OCI-LY7 (cell line): Measurements from ENCODE around the gene TCF23. TPM values are rescaled to one million over a fixed set of nuclear protein-coding genes. Genes with fewer than 3 reads are reported as not detected.

Experiments used
- BruUV-seq: library from RNA; stranded (reverse); fragments of 400-500 nt; replicated peaks from 2 replicates; lab custom pipeline; 2021; lab: Mats Ljungman, UMichigan
- CTCF ChIA-PET: fragments of 300-600 bp; sonication (Branson Sonifier 250); formaldehyde crosslinking; loops from one replicate; lab custom pipeline; 2022; ENCODE audit warnings: antibody characterized with exemption; ENCODE audit not compliant: unreplicated experiment; lab: Charles Lee
- POLR2A ChIA-PET: fragments of 300-600 bp; sonication (Branson Sonifier 250); formaldehyde crosslinking; loops from one replicate; lab custom pipeline; 2022; ENCODE audit warnings: antibody characterized with exemption; lab: Charles Lee
- DNase-seq: peaks from one replicate; pipeline ENCODE4 v3.0.0-alpha.2; 2015; ENCODE audit warnings: low spot score
- H2AFZ ChIP-seq: fragments of 200-600 bp; sonication (generic), shearing (Covaris generic); 2 replicates; pipeline ENCODE4 v1.6.1; 2014; ENCODE audit warnings: mild to moderate bottlenecking, antibody characterized with exemption, low read length, moderate library complexity
- H3K27ac ChIP-seq: fragments of 200-600 bp; sonication (generic); 2 replicates; pipeline ENCODE4 v1.5.1; 2014; ENCODE audit warnings: mixed run types, low read depth, mild to moderate bottlenecking, moderate library complexity, low read length, inconsistent platforms; ENCODE audit not compliant: poor library complexity, severe bottlenecking
- H3K36me3 ChIP-seq: fragments of 200-600 bp; sonication (generic); 2 replicates; pipeline ENCODE4 v1.6.1; 2014; ENCODE audit warnings: mild to moderate bottlenecking, antibody characterized with exemption, low read length, moderate library complexity, mixed read lengths; ENCODE audit not compliant: insufficient read depth
- H3K4me1 ChIP-seq: fragments of 200-600 bp; sonication (generic); 2 replicates; pipeline ENCODE4 v1.5.1; 2014; ENCODE audit warnings: mild to moderate bottlenecking, low read length; ENCODE audit not compliant: insufficient read depth, poor library complexity, severe bottlenecking
- H3K4me2 ChIP-seq: fragments of 200-600 bp; sonication (generic); 2 replicates; pipeline ENCODE4 v1.6.1; 2014; ENCODE audit warnings: mild to moderate bottlenecking, low read length
- H3K4me3 ChIP-seq: fragments of 200-600 bp; sonication (generic); 2 replicates; pipeline ENCODE4 v1.5.1; 2014; ENCODE audit warnings: mild to moderate bottlenecking, low read depth, low read length; ENCODE audit not compliant: poor library complexity, severe bottlenecking
- H3K79me2 ChIP-seq: fragments of 200-600 bp; sonication (generic); 2 replicates; pipeline ENCODE4 v1.6.1; 2016; ENCODE audit warnings: low read depth, mild to moderate bottlenecking, low read length, moderate library complexity, mixed read lengths; ENCODE audit not compliant: insufficient read depth
- H3K9me2 ChIP-seq: fragments of 200-600 bp; sonication (generic); 2 replicates; pipeline ENCODE4 v1.6.1; 2016; ENCODE audit warnings: mild to moderate bottlenecking, low read length, mixed read lengths; ENCODE audit not compliant: insufficient read depth
- H3K9me3 ChIP-seq: fragments of 200-600 bp; sonication (generic); 2 replicates; pipeline ENCODE4 v1.6.1; 2014; ENCODE audit warnings: mild to moderate bottlenecking, mixed run types, low read length, mixed read lengths
- H4K20me1 ChIP-seq: fragments of 200-600 bp; sonication (generic); 2 replicates; pipeline ENCODE4 v1.6.1; 2014; ENCODE audit warnings: mild to moderate bottlenecking, antibody characterized with exemption, low read length, moderate library complexity, mixed read lengths; ENCODE audit not compliant: insufficient read depth
- EZH2phosphoT487 ChIP-seq: fragments of 200-600 bp; sonication (generic); IDR thresholded peaks from 2 replicates; pipeline ENCODE4 v1.6.1; 2018; ENCODE audit warnings: low read depth, borderline replicate concordance, mild to moderate bottlenecking, mixed run types, antibody characterized with exemption, low read length, moderate library complexity, mixed read lengths
- intact Hi-C: fragments of 100-400 bp; cut with micrococcal nuclease; formaldehyde crosslinking; loops from one replicate; pipeline ENCODE4 v1.10.0; 2022; ENCODE audit not compliant: unreplicated experiment
- total RNA-seq, 2 experiments: library from RNA; depleted of rRNA in 1 of 2; stranded (reverse); fragments of >200 nt in 1 of 2; shearing (Covaris generic) in 1 of 2; gene quantifications; 2 replicates each; pipeline ENCODE4 v1.2.3, GENCODE V29; 2014 to 2022
- TF ChIP-seq, protein P1 (sequence below): fragments of 200-600 bp; sonication (generic); conservative IDR thresholded peaks from 2 replicates; pipeline ENCODE4 v1.5.1; 2014; ENCODE audit warnings: mild to moderate bottlenecking, antibody characterized with exemption, low read length, moderate library complexity, mixed read lengths

TCF23 gene
- total RNA-seq, 2 experiments from 2014 or later: 0.25 TPM; not detected in 1

GRCh38 chr2:27158468-27158867 lies 9.7 kb downstream of the TCF23 start:
- no peak for TF ChIP-seq EZH2phosphoT487
- TF ChIP-seq, protein P1, sequence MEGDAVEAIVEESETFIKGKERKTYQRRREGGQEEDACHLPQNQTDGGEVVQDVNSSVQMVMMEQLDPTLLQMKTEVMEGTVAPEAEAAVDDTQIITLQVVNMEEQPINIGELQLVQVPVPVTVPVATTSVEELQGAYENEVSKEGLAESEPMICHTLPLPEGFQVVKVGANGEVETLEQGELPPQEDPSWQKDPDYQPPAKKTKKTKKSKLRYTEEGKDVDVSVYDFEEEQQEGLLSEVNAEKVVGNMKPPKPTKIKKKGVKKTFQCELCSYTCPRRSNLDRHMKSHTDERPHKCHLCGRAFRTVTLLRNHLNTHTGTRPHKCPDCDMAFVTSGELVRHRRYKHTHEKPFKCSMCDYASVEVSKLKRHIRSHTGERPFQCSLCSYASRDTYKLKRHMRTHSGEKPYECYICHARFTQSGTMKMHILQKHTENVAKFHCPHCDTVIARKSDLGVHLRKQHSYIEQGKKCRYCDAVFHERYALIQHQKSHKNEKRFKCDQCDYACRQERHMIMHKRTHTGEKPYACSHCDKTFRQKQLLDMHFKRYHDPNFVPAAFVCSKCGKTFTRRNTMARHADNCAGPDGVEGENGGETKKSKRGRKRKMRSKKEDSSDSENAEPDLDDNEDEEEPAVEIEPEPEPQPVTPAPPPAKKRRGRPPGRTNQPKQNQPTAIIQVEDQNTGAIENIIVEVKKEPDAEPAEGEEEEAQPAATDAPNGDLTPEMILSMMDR: no peak
- ChIA-PET CTCF (no interaction called here), POLR2A (interaction anchor here (1.1 kb wide), 1 partner anchor 16 kb away, joined by 5 read pairs; no protein-coding TSS in a partner anchor)
- DNase-seq: no peak
- Histone ChIP-seq H3K36me3 (peaks cover 5% of the 10 kb centered on the region; the same call in 1 of the 2 replicates), H3K27ac (no peak overlapping the region), H3K9me3 (peaks cover 13% of the 10 kb centered on the region; the same call in 1 of the 2 replicates), H3K9me2 (no peaks in the 10 kb centered on the region), H3K4me3 (no peak overlapping the region), H3K4me1 (peaks cover 31% of the 10 kb centered on the region), H3K79me2 (no peaks in the 10 kb centered on the region), H3K4me2 (no peak overlapping the region), H4K20me1 (no peaks in the 10 kb centered on the region), H2AFZ (no peak overlapping the region)
- intact Hi-C loops: no loop called here
- no TSS peak for BruUV-seq

DNA sequence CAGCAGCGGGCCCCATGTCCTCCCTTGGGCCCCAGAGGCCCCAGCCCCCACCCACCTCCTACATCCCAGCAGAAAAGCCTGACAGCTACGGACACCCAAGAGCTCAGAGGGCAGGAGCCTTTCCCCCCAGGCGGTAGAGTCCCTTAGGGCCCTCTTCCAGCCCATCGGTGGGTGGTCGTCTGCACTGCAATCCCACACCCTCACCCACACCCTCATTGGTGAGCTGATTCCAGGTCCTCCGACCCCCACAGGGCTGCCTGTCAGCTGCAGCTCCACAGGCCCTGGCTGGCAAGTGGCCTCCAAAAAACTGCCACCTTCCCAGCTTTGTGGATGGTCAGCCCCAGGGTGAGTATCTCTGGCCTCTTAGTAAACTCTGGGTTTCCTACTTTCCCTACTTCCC lies 10.5 kb downstream of the TCF23 start:
- Histone ChIP-seq H3K36me3 (peaks cover 5% of the 10 kb centered on the region; the same call in 1 of the 2 replicates), H3K4me1 (peaks cover 34% of the 10 kb centered on the region), H3K9me3 (peaks cover 13% of the 10 kb centered on the region; the same call in 1 of the 2 replicates), H3K9me2 (no peaks in the 10 kb centered on the region), H3K27ac (no peak overlapping the region), H3K4me3 (no peak overlapping the region), H3K4me2 (no peak overlapping the region), H4K20me1 (no peaks in the 10 kb centered on the region), H3K79me2 (no peaks in the 10 kb centered on the region), H2AFZ (no peak overlapping the region)
- POLR2A ChIA-PET: interaction anchor here (0.6 to 1.1 kb wide), 2 partner anchors 15 to 25 kb away, joined by 4 to 5 read pairs; partner anchors contain the start of gene PREB
- intact Hi-C loops: no loop called here
- TF ChIP-seq, protein P1: no peak
- TF ChIP-seq EZH2phosphoT487: no peak
- DNase-seq: no peak
- CTCF ChIA-PET: no interaction called here
- no TSS peak for BruUV-seq

DNA sequence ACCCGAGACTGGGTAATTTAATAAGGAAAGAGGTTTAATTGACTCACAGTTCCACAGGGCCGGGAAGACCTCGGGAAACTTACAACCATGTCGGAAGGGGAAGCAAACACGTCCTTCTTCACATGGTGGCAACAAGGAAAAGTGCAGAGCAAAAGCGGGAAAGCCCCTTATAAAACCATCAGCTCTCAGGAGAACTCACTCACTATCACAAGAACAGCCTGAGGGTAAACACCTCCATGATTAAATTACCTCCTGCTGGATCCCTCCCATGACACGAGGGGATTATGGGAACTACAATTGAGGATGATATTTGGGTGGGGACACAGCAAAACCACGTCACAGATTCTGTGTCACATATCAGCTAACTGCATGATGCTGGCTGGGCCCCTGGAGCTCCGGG lies 11.4 kb downstream of the TCF23 start:
- Histone ChIP-seq H3K9me3 (peaks cover 13% of the 10 kb centered on the region; the same call in 1 of the 2 replicates), H3K4me2 (no peak overlapping the region), H3K27ac (no peak overlapping the region), H3K36me3 (peaks cover 5% of the 10 kb centered on the region; the same call in 1 of the 2 replicates), H3K9me2 (no peaks in the 10 kb centered on the region), H2AFZ (no peak overlapping the region), H3K4me1 (peaks cover 43% of the 10 kb centered on the region), H3K4me3 (no peak overlapping the region), H3K79me2 (no peaks in the 10 kb centered on the region), H4K20me1 (no peaks in the 10 kb centered on the region)
- ChIA-PET POLR2A (interaction anchor here (1.7 kb wide), 1 partner anchor 11 kb away, joined by 4 read pairs; the partner anchor contains the start of gene TCF23), CTCF (no interaction called here)
- no TSS peak for BruUV-seq
- TF ChIP-seq, protein P1: no peak
- no peak for TF ChIP-seq EZH2phosphoT487
- intact Hi-C loops: no loop called here
- no peak for DNase-seq
